ENCODE measurements around the gene METTL9. TPM values are rescaled to one million over a fixed set of nuclear protein-coding genes. Genes with fewer than 3 reads are reported as not detected.
A peak's percentile ranks its signal among the peaks of the same experiment; 100 is the strongest.
"Not testable (repeated sequence)": the region's sequence is repeated elsewhere in the genome, so short reads cannot be mapped to it uniquely, and the experiment has no call there.

METTL9 gene
- total RNA-seq, 1 donor from 2014 or later = 97.7 TPM

DNA sequence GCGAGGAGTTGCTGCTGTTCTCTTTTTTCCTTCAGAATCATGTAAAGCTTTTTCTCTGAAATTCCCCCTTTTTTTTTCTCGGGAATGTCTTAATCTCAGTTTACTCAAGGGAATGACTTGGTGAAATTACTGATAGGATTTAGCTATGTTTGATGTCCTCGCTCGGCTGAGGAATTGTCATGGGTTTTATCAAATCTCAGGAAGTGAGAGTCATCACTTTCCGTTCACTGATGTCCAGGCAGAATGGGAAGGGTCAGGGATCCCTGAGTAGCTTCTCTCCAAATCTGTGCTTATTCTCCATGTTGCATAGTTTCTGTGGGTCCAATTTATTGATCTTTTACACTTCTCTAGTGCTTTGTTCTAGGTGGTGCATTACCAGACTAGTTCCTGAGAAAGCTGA, 46.7 kb downstream of the METTL9 start:
- Histone ChIP-seq H3K4me3 (no peak overlapping the region), H3K4me1 (peaks cover 18% of the 10 kb centered on the region), H3K9me3 (no peaks in the 10 kb centered on the region)

DNA sequence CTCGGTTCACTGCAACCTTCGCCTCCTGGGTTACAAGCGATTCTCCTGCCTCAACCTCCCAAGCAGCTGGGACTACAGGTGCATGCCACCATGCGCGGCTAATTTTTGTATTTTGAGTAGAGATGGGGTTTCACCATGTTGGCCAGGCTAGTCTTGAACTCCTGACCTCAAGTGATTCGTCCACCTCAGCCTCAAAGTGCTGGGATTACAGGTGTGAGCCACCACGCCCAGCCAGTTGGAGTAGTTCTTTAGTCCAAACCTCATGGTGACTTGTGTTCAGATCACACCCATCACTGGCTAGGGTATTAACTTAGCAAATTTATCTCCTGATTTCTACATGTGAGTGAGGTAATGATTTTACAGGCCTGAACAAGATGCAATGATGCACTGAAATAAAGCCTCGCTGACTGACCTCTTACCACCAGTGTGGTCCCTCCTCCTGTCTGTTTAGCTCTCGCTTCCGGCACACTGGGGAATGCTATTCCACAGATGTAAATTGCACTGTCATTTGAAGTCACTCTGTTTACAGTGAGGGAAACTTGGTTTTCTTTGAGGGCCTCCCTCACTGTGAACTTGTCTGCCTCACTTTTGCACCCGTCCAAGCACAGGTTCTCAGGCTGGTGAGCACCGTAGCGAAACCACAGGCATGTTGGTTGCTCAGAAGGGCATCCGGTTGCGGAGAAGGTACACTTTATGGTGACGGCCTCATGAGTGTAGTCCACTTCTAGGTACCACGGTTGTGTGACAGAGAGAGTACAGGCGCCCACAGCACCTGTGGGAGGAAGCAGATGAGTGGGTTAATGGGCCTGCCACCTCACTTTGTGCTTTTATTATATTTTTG, 47.6 kb downstream of the METTL9 start:
- Histone ChIP-seq H3K36me3 (peaks cover 0 to 5% of the 10 kb centered on the region in 2 donors), H3K27ac (peak overlapping the region; percentile 49), H3K4me3 (no peak overlapping the region), H3K9me3 (no peaks in the 10 kb centered on the region), H3K27me3 (no peaks in the 10 kb centered on the region), H3K4me1 (peaks cover 18% of the 10 kb centered on the region)
- intact Hi-C loops (cut with DNase I) = no loop called here
- TF ChIP-seq POLR2A (IDR thresholded peaks at IDR 0.05) (no peak), POLR2AphosphoS5 (IDR thresholded peaks at IDR 0.05; ENCODE audit: insufficient read depth in 1 of 2, low read depth in 1 of 2) (no peak)
- TF ChIP-seq, protein P1, sequence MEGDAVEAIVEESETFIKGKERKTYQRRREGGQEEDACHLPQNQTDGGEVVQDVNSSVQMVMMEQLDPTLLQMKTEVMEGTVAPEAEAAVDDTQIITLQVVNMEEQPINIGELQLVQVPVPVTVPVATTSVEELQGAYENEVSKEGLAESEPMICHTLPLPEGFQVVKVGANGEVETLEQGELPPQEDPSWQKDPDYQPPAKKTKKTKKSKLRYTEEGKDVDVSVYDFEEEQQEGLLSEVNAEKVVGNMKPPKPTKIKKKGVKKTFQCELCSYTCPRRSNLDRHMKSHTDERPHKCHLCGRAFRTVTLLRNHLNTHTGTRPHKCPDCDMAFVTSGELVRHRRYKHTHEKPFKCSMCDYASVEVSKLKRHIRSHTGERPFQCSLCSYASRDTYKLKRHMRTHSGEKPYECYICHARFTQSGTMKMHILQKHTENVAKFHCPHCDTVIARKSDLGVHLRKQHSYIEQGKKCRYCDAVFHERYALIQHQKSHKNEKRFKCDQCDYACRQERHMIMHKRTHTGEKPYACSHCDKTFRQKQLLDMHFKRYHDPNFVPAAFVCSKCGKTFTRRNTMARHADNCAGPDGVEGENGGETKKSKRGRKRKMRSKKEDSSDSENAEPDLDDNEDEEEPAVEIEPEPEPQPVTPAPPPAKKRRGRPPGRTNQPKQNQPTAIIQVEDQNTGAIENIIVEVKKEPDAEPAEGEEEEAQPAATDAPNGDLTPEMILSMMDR (IDR thresholded peaks at IDR 0.05) = no peak
- DNase-seq (ENCODE audit: extremely low spot score in 2 of 2) = no peak

More for the DNA sequence above, 46.7 kb downstream of the METTL9 start:
- intact Hi-C loops (cut with DNase I) = no loop called here
- Histone ChIP-seq H3K27me3 (no peaks in the 10 kb centered on the region), H3K27ac (peak overlapping the region; percentile 49), H3K36me3 (peaks cover 0 to 5% of the 10 kb centered on the region in 2 donors)
- no peak for DNase-seq (ENCODE audit: extremely low spot score in 2 of 2)
- TF ChIP-seq, protein P1 (IDR thresholded peaks at IDR 0.05) = no peak
- no peak for TF ChIP-seq POLR2AphosphoS5 (IDR thresholded peaks at IDR 0.05; ENCODE audit: insufficient read depth in 1 of 2, low read depth in 1 of 2)
- no peak for TF ChIP-seq POLR2A (IDR thresholded peaks at IDR 0.05)

DNA sequence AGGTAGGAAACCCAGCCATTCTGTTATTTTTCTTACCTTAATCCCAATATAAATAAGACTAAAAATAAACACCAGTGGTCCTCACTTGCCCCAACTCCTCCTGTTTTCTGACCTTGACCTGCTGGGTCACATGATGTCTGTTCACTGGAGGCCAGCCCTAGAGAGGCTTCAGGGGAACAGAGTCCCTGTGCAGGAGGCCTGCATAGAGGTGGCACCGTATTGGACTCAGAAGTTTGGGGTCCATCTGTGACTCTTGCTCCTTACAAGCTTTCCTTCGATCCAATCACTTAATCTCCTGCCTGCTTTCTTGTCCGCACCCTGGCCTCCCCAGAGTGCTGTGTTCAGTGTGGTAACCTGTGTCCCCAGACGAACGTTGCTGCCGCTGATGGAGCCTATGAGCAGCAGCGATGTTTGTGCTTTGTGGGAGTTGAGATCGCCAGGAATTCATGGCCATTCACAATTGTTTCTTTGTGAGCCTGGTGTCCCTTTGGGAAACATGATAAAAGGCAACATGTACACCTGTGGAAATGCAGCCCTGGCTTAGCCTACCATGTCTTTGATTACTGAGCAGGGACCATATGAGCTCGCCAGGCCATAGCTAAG, 48.3 kb downstream of the METTL9 start:
- Histone ChIP-seq H3K9me3 (no peaks in the 10 kb centered on the region), H3K4me3 (no peak overlapping the region), H3K36me3 (peaks cover 0 to 5% of the 10 kb centered on the region in 2 donors), H3K27ac (no peak overlapping the region), H3K4me1 (peaks cover 18% of the 10 kb centered on the region), H3K27me3 (no peaks in the 10 kb centered on the region)
- DNase-seq (ENCODE audit: extremely low spot score in 2 of 2) = no peak
- TF ChIP-seq, protein P1 (IDR thresholded peaks at IDR 0.05) = no peak
- no peak for TF ChIP-seq POLR2AphosphoS5 (IDR thresholded peaks at IDR 0.05; ENCODE audit: insufficient read depth in 1 of 2, low read depth in 1 of 2)
- no peak for TF ChIP-seq POLR2A (IDR thresholded peaks at IDR 0.05)
- intact Hi-C loops (cut with DNase I) = no loop called here

DNA sequence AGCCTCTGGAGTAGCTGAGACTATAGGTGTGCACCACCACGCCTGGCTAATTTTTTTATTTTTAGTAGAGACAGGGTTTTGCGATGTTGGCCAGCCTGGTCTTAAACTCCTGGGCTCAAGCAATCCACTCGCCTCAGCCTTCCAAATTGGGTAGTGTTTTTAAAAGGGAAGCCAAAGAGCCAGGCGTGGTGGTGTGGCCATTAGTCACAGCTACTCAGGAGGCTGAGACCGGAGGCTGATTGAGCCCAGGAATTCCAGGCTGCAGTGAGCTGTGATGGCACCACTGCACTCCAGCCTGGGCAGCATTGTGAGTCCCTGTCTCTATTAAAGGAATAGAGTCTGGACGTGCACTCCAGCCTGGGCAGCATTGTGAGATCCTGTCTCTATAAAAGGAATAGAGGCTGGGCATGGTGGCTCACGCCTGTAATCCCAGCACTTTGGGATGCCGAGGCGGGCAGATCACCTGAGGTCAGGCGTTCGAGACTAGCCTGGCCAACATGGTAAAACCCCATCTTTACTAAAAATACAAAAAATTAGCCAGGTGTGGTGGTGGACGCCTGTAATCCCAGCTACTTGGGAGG, 50.5 kb downstream of the METTL9 start:
- H3K36me3 ChIP-seq; H3K27me3 ChIP-seq; DNase-seq (ENCODE audit: extremely low spot score in 2 of 2); H3K27ac ChIP-seq; H3K4me3 ChIP-seq; intact Hi-C loops (cut with DNase I); H3K9me3 ChIP-seq: not testable (repeated sequence)
- H3K4me1 ChIP-seq = peaks cover 24% of the 10 kb centered on the region

DNA sequence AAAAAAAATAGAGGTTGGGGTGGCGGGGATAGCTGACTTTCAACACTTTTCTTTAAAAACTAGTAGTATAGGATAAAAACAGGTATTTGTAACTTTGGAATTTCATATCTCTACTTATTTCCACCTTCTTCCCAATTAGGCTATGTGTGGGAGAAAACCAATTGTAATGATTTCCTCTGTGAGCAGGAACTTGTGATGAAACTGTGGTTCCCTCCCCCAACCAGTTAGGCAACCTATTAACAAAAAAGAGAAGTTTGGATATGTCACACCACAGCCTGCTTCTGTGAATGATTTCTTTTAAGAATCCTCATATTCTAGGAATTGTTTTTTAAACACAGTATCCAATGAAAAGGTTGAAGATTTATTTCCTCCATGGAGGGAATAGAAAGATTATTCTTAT, 51.1 kb downstream of the METTL9 start:
- Histone ChIP-seq H3K4me1 (peaks cover 20% of the 10 kb centered on the region), H3K4me3 (no peak overlapping the region), H3K27ac (no peak overlapping the region), H3K9me3 (no peaks in the 10 kb centered on the region), H3K36me3 (peaks cover 0 to 6% of the 10 kb centered on the region in 2 donors), H3K27me3 (no peaks in the 10 kb centered on the region)
- TF ChIP-seq POLR2AphosphoS5 (IDR thresholded peaks at IDR 0.05; ENCODE audit: insufficient read depth in 1 of 2, low read depth in 1 of 2) (no peak), POLR2A (IDR thresholded peaks at IDR 0.05) (no peak)
- TF ChIP-seq, protein P1 (IDR thresholded peaks at IDR 0.05) = no peak
- DNase-seq (ENCODE audit: extremely low spot score in 2 of 2) = no peak
- intact Hi-C loops (cut with DNase I) = no loop called here
